Right lobe of liver (tissue), 6 donors: ENCODE data around the gene ERC1. TPM values are rescaled to one million over a fixed set of nuclear protein-coding genes. Genes with fewer than 3 reads are reported as not detected.
A peak's percentile ranks its signal among the peaks of the same experiment; 100 is the strongest.

ENCODE experiments used
- ATAC-seq, 4 donors: fragments of 200-7000 bp; cut with Tn5 transposase; one replicate each; pipeline ENCODE4 v1.9.1; 2020; ENCODE audit warnings: mild to moderate bottlenecking in 4 of 4, moderate library complexity in 4 of 4
- DNase-seq, 3 donors: peaks; one replicate each; pipeline ENCODE4 v3.0.0-alpha.2; 2020
- H3K27ac ChIP-seq, 3 donors: fragments of 200-600 bp; one replicate each; pipeline ENCODE4 v1.8.0; 2022
- H3K27me3 ChIP-seq, 2 donors: fragments of 200-600 bp; one replicate each; pipeline ENCODE4 v1.8.0; 2022
- H3K36me3 ChIP-seq, 4 donors: fragments of 200-600 bp; sonication (generic) in 1 of 4; one replicate each; pipeline versions ENCODE4 v1.5.1 to v1.8.0; 2017 to 2022; ENCODE audit warnings: control low read depth in 1 of 4
- H3K4me1 ChIP-seq, 4 donors: fragments of 200-600 bp; sonication (generic) in 1 of 4; one replicate each; pipeline versions ENCODE4 v1.5.1 to v1.8.0; 2017 to 2022; ENCODE audit warnings: control low read depth in 1 of 4
- H3K4me3 ChIP-seq, 3 donors: fragments of 200-600 bp; one replicate each; pipeline ENCODE4 v1.8.0; 2022
- H3K9me3 ChIP-seq, 4 donors: fragments of 200-600 bp; sonication (generic) in 1 of 4; one replicate each; pipeline versions ENCODE4 v1.5.1 to v1.8.0; 2017 to 2022; ENCODE audit warnings: control low read depth in 1 of 4
- CTCF ChIP-seq, 4 donors: fragments of 200-600 bp in 3 of 4; fragments of 450-650 bp in 1 of 4; IDR thresholded peaks; one replicate each; pipeline versions ENCODE4 v1.5.1 to v1.8.0; 2016 to 2022; ENCODE audit warnings: antibody characterized with exemption in 4 of 4, mild to moderate bottlenecking in 2 of 4
- POLR2A ChIP-seq: fragments of 450-650 bp; IDR thresholded peaks from one replicate; pipeline ENCODE4 v1.6.1; 2017; ENCODE audit warnings: antibody characterized with exemption, mild to moderate bottlenecking
- WGBS: methylation state at CpG from one replicate; pipeline ENCODE4 v1.1.6; 2018; ENCODE audit warnings: low coverage, low lambda C conversion rate; ENCODE audit not compliant: insufficient coverage; ENCODE audit errors: missing lambda C conversion rate; 5-methylcytosine and 5-hydroxymethylcytosine counted together
- intact Hi-C, 2 donors: fragments of 100-400 bp; cut with DNase I; formaldehyde crosslinking; loops; one replicate each; pipeline versions ENCODE4 v1.11.2 to v1.14.1; 2022
- total RNA-seq, 6 experiments: library from RNA; depleted of rRNA in 2 of 6; stranded (reverse); fragments of >200 nt in 2 of 6; fragmentation: NEBNext Ultra II Directional in 3 of 6; extraction: Animal tissue kit (Norgen Biotek cat#: 25700) in 3 of 6; gene quantifications; one replicate each; pipeline versions ENCODE4 v1.1.0 to v1.2.4, GENCODE V29; 2016 to 2023
- donor health status: DM: no; HTN: yes; CAD: no.
- donor health status: DM: no; HTN: no; CAD: no.
- donor health status: DM: no; HTN: no; CAD: no.
- donor health status: DM: no; HTN: yes; CAD: no.
- donor health status: DM: no; HTN: yes; CAD: no.

The ERC1 gene
- total RNA-seq, 6 experiments from 2014 or later, result 24.8 to 30.8 (median 28.6) TPM

GRCh38 chr12:1350055-1350933, 359.3 kb downstream of the ERC1 start:
- H3K9me3 ChIP-seq, result no peaks in the 10 kb centered on the region
- 54% methylated on average over 6 of the region's 6 CpGs for WGBS
- no peak overlapping the region for H3K4me3 ChIP-seq
- peaks cover 0 to 11% (median 5%) of the 10 kb centered on the region in 4 donors for H3K4me1 ChIP-seq
- peak overlapping the region in 1 of 3 donors; percentile 12 for H3K27ac ChIP-seq
- intact Hi-C loops, result no loop called here
- DNase-seq (no peak), ATAC-seq (peak; percentile 17 to 50 (median 30))
- no peaks in the 10 kb centered on the region for H3K36me3 ChIP-seq
- TF ChIP-seq CTCF (IDR thresholded peaks at IDR 0.05) (no peak), POLR2A (no peak)
- H3K27me3 ChIP-seq, result no peaks in the 10 kb centered on the region

GRCh38 chr12:1350934-1351240, 359.9 kb downstream of the ERC1 start:
- intact Hi-C loops, result no loop called here
- DNase-seq (no peak), ATAC-seq (peak in 2 of 4 donors; percentile 15 to 30)
- H3K4me1 ChIP-seq, result peaks cover 0 to 11% (median 5%) of the 10 kb centered on the region in 4 donors
- TF ChIP-seq CTCF (IDR thresholded peaks at IDR 0.05) (no peak), POLR2A (no peak)
- H3K27ac ChIP-seq, result no peak overlapping the region
- H3K36me3 ChIP-seq, result no peaks in the 10 kb centered on the region
- WGBS, result 71% methylated on average over 1 of the region's 1 CpG
- no peaks in the 10 kb centered on the region for H3K27me3 ChIP-seq
- H3K4me3 ChIP-seq, result no peak overlapping the region
- H3K9me3 ChIP-seq, result no peaks in the 10 kb centered on the region

- H3K9me3 ChIP-seq, result no peaks in the 10 kb centered on the region
- H3K4me1 ChIP-seq, result peaks cover 0 to 12% (median 5%) of the 10 kb centered on the region in 4 donors
- no peaks in the 10 kb centered on the region for H3K27me3 ChIP-seq
- no peak overlapping the region for H3K4me3 ChIP-seq
- no peak for DNase-seq
- H3K27ac ChIP-seq, result no peak overlapping the region
- H3K36me3 ChIP-seq, result no peaks in the 10 kb centered on the region
- no peak for TF ChIP-seq POLR2A
- no peak for TF ChIP-seq CTCF (IDR thresholded peaks at IDR 0.05)
- intact Hi-C loops, result no loop called here
- 93% methylated on average over 2 of the region's 2 CpGs for WGBS
- ATAC-seq, result no peak
Measured at GRCh38 chr12:1351926-1352325, 360.9 kb downstream of the ERC1 start.

- intact Hi-C loops, result no loop called here
- H3K4me3 ChIP-seq, result no peak overlapping the region
- no peaks in the 10 kb centered on the region for H3K9me3 ChIP-seq
- no peaks in the 10 kb centered on the region for H3K27me3 ChIP-seq
- H3K36me3 ChIP-seq, result no peaks in the 10 kb centered on the region
- DNase-seq, result no peak
- no peak for ATAC-seq
- H3K4me1 ChIP-seq, result peaks cover 0 to 7% (median 4%) of the 10 kb centered on the region in 4 donors
- no peak overlapping the region for H3K27ac ChIP-seq
- no peak for TF ChIP-seq CTCF (IDR thresholded peaks at IDR 0.05)
- TF ChIP-seq POLR2A, result no peak
- WGBS, result 86% methylated on average over 2 of the region's 2 CpGs
Measured at GRCh38 chr12:1353451-1353850, 362.4 kb downstream of the ERC1 start.
